Left renal pelvis (tissue), 4 donors: ENCODE measurements around the gene LYL1. TPM values are rescaled to one million over a fixed set of nuclear protein-coding genes. Genes with fewer than 3 reads are reported as not detected.

ENCODE experiments used
- DNase-seq, 4 donors: peaks; one replicate each; pipeline ENCODE4 v3.0.0-alpha.2; 2013; ENCODE audit warnings: low read depth in 4 of 4, low spot score in 3 of 4
- polyA plus RNA-seq, 4 donors: library from polyadenylated mRNA; unstranded; fragments of 120-200 nt; gene quantifications; one replicate each; pipeline ENCODE4 v1.2.1, GENCODE V29; 2013; ENCODE audit not compliant: insufficient read length in 4 of 4

Gene LYL1
- polyA plus RNA-seq, 4 donors = 3.5 to 8.1 (median 5.3) TPM

- DNase-seq = peak in 1 of 4 donors; percentile 67
These were observed 41.4 kb downstream of the LYL1 start for GRCh38 chr19:13060964-13061927.

- DNase-seq = no peak
These were observed 42.3 kb downstream of the LYL1 start for GRCh38 chr19:13060233-13060963.

GRCh38 chr19:13058951-13059660 is 43.6 kb downstream of the LYL1 start:
- DNase-seq = no peak

GRCh38 chr19:13057744-13058143 is 44.9 kb downstream of the LYL1 start:
- DNase-seq = no peak

GRCh38 chr19:13057147-13057572 is 45.5 kb downstream of the LYL1 start:
- DNase-seq = no peak

- no peak for DNase-seq
These were observed 46.5 kb downstream of the LYL1 start for GRCh38 chr19:13056052-13056660.

- DNase-seq = peak in 2 of 4 donors; percentile 56
These were observed 47.2 kb downstream of the LYL1 start for GRCh38 chr19:13055213-13056051.

GRCh38 chr19:13054626-13055212 is 47.9 kb downstream of the LYL1 start:
- DNase-seq = no peak

- DNase-seq = peak; percentile 64 to 80 (median 72)
These were observed 48.7 kb downstream of the LYL1 start for GRCh38 chr19:13053761-13054625.

- no peak for DNase-seq
These were observed 49.4 kb downstream of the LYL1 start for GRCh38 chr19:13053238-13053637.

GRCh38 chr19:13052447-13053175 is 50.0 kb downstream of the LYL1 start:
- no peak for DNase-seq

GRCh38 chr19:13051557-13052165 is 51.0 kb downstream of the LYL1 start:
- DNase-seq = peak; percentile 59 to 71 (median 68)

GRCh38 chr19:13050274-13050673 is 52.4 kb downstream of the LYL1 start:
- DNase-seq = no peak
